ENCODE measurements around the gene CPA4. TPM values are rescaled to one million over a fixed set of nuclear protein-coding genes. Genes with fewer than 3 reads are reported as not detected.
A peak's percentile ranks its signal among the peaks of the same experiment; 100 is the strongest.

CPA4 gene
- polyA plus RNA-seq, 1 donor from 2014 or later: 8.9 TPM

- TF ChIP-seq EP300 (conservative IDR thresholded peaks at IDR 0.05; ENCODE audit: poor library complexity, severe bottlenecking) (no peak), TAF1 (IDR thresholded peaks at IDR 0.05; ENCODE audit: low read depth) (no peak), REST (IDR thresholded peaks at IDR 0.05; ENCODE audit: borderline replicate concordance) (no peak), POLR2AphosphoS5 (IDR thresholded peaks at IDR 0.05) (no peak), RAD21 (conservative IDR thresholded peaks at IDR 0.05) (no peak), CTCF (IDR thresholded peaks at IDR 0.05; ENCODE audit: poor library complexity, severe bottlenecking) (no peak), MXI1 (conservative IDR thresholded peaks at IDR 0.05; ENCODE audit: poor library complexity, severe bottlenecking) (no peak), EZH2 (IDR thresholded peaks at IDR 0.05; ENCODE audit: borderline replicate concordance, insufficient read depth, low read length, poor library complexity, severe bottlenecking) (no peak), SMC3 (conservative IDR thresholded peaks at IDR 0.05; ENCODE audit: poor library complexity) (no peak)
Observed at GRCh38 chr7:130345725-130346124, 52.8 kb downstream of the CPA4 start.

GRCh38 chr7:130346177-130346905, 53.4 kb downstream of the CPA4 start:
- H3K9me2 ChIP-seq (ENCODE audit: insufficient read depth, low read length): no peaks in the 10 kb centered on the region
- no peaks in the 10 kb centered on the region for H3K9me3 ChIP-seq (ENCODE audit: low read length)
- H2AFZ ChIP-seq (ENCODE audit: low read depth, low read length): no peak overlapping the region
- peak overlapping the region; percentile 81 for H3K27ac ChIP-seq (ENCODE audit: low read length)
- no peaks in the 10 kb centered on the region for H3K27me3 ChIP-seq (ENCODE audit: insufficient read depth, low read depth, low read length)
- H3K79me2 ChIP-seq (replicated peaks; ENCODE audit: insufficient read depth, low read length): no peaks in the 10 kb centered on the region
- H3K36me3 ChIP-seq (ENCODE audit: insufficient read depth, low read length): no peaks in the 10 kb centered on the region
- no peaks in the 10 kb centered on the region for H4K20me1 ChIP-seq (ENCODE audit: insufficient read depth)
- H3K4me3 ChIP-seq (ENCODE audit: low read length): no peak overlapping the region
- TF ChIP-seq MXI1 (conservative IDR thresholded peaks at IDR 0.05; ENCODE audit: poor library complexity, severe bottlenecking): no peak
- TF ChIP-seq CTCF (IDR thresholded peaks at IDR 0.05; ENCODE audit: poor library complexity, severe bottlenecking): no peak
- TF ChIP-seq TAF1 (IDR thresholded peaks at IDR 0.05; ENCODE audit: low read depth): no peak
- no peak for TF ChIP-seq SMC3 (conservative IDR thresholded peaks at IDR 0.05; ENCODE audit: poor library complexity)
- no peak for TF ChIP-seq POLR2AphosphoS5 (IDR thresholded peaks at IDR 0.05)
- TF ChIP-seq RAD21 (conservative IDR thresholded peaks at IDR 0.05): no peak
- TF ChIP-seq REST (IDR thresholded peaks at IDR 0.05; ENCODE audit: borderline replicate concordance): no peak
- TF ChIP-seq EP300 (conservative IDR thresholded peaks at IDR 0.05; ENCODE audit: poor library complexity, severe bottlenecking): no peak
- no peak for TF ChIP-seq EZH2 (IDR thresholded peaks at IDR 0.05; ENCODE audit: borderline replicate concordance, insufficient read depth, low read length, poor library complexity, severe bottlenecking)
- no peaks in the 10 kb centered on the region for H3F3A ChIP-seq (ENCODE audit: insufficient read depth, low read length, poor library complexity, severe bottlenecking)
- peak overlapping the region; percentile 55 for H3K9ac ChIP-seq (ENCODE audit: low read length)
- H3K4me2 ChIP-seq (ENCODE audit: low read length): no peak overlapping the region

More at GRCh38 chr7:130345725-130346124, 52.8 kb downstream of the CPA4 start:
- no peaks in the 10 kb centered on the region for H3K9me3 ChIP-seq (ENCODE audit: low read length)
- no peaks in the 10 kb centered on the region for H3F3A ChIP-seq (ENCODE audit: insufficient read depth, low read length, poor library complexity, severe bottlenecking)
- no peaks in the 10 kb centered on the region for H3K9me2 ChIP-seq (ENCODE audit: insufficient read depth, low read length)
- peak overlapping the region; percentile 55 for H3K9ac ChIP-seq (ENCODE audit: low read length)
- no peak overlapping the region for H3K4me3 ChIP-seq (ENCODE audit: low read length)
- no peaks in the 10 kb centered on the region for H3K79me2 ChIP-seq (replicated peaks; ENCODE audit: insufficient read depth, low read length)
- no peaks in the 10 kb centered on the region for H3K36me3 ChIP-seq (ENCODE audit: insufficient read depth, low read length)
- no peak overlapping the region for H2AFZ ChIP-seq (ENCODE audit: low read depth, low read length)
- H3K27me3 ChIP-seq (ENCODE audit: insufficient read depth, low read depth, low read length): no peaks in the 10 kb centered on the region
- no peaks in the 10 kb centered on the region for H4K20me1 ChIP-seq (ENCODE audit: insufficient read depth)
- no peak overlapping the region for H3K4me2 ChIP-seq (ENCODE audit: low read length)
- H3K27ac ChIP-seq (ENCODE audit: low read length): peak overlapping the region; percentile 81
